Natural killer cell (primary cell): Measurements from ENCODE around the gene EIF2B5. TPM values are rescaled to one million over a fixed set of nuclear protein-coding genes. Genes with fewer than 3 reads are reported as not detected.

Source experiments
- ATAC-seq, 3 donors: fragments of 150-1000 bp in 2 of 3; fragments of 200-7000 bp in 1 of 3; cut with Tn5 transposase; 1 replicate in 1 of 3; 2 replicates in 2 of 3; pipeline ENCODE4 v1.10.0; 2021; ENCODE audit warnings: mild to moderate bottlenecking in 2 of 3, moderate library complexity in 2 of 3
- DNase-seq, 2 donors: peaks; one replicate each; pipeline versions ENCODE4 v3.0.0 to v3.0.0-alpha.2; 2013 to 2021; ENCODE audit warnings: mixed read lengths in 1 of 2
- H3K27ac ChIP-seq: one replicate; pipeline ENCODE4 v1.5.1; 2013; ENCODE audit warnings: mild to moderate bottlenecking, low read length
- H3K27me3 ChIP-seq: one replicate; pipeline ENCODE4 v1.6.1; 2013; ENCODE audit warnings: low read length; ENCODE audit not compliant: control insufficient read depth, insufficient read depth
- H3K36me3 ChIP-seq: one replicate; pipeline ENCODE4 v1.6.1; 2013; ENCODE audit warnings: low read length; ENCODE audit not compliant: control insufficient read depth, insufficient read depth
- H3K4me1 ChIP-seq: one replicate; pipeline ENCODE4 v1.6.1; 2013; ENCODE audit warnings: low read length; ENCODE audit not compliant: control insufficient read depth, insufficient read depth
- H3K4me3 ChIP-seq: one replicate; pipeline ENCODE4 v1.5.1; 2013; ENCODE audit warnings: low read length
- H3K9me3 ChIP-seq: one replicate; pipeline ENCODE4 v1.6.1; 2013; ENCODE audit warnings: low read length; ENCODE audit not compliant: control insufficient read depth, insufficient read depth
- H3K27ac Mint-ChIP-seq, 2 donors: one replicate each; pipeline ENCODE4 v1.8.0; 2022; ENCODE audit warnings: mild to moderate bottlenecking in 2 of 2, mixed read lengths in 2 of 2, moderate library complexity in 1 of 2
- H3K27me3 Mint-ChIP-seq, 2 donors: one replicate each; pipeline ENCODE4 v1.8.0; 2022; ENCODE audit warnings: low read depth in 2 of 2, mixed read lengths in 2 of 2
- H3K36me3 Mint-ChIP-seq: one replicate; pipeline ENCODE4 v1.8.0; 2022; ENCODE audit warnings: mixed read lengths
- H3K4me1 Mint-ChIP-seq, 2 donors: one replicate each; pipeline ENCODE4 v1.8.0; 2022; ENCODE audit warnings: mixed read lengths in 2 of 2
- H3K4me3 Mint-ChIP-seq: one replicate; pipeline ENCODE4 v1.8.0; 2022; ENCODE audit warnings: mild to moderate bottlenecking, moderate library complexity, mixed read lengths
- H3K9me3 Mint-ChIP-seq, 2 donors: one replicate each; pipeline ENCODE4 v1.8.0; 2022; ENCODE audit warnings: mixed read lengths in 2 of 2
- WGBS: methylation state at CpG from one replicate; pipeline ENCODE4 v1.1.7; 2013; ENCODE audit warnings: missing lambda C conversion rate; ENCODE audit not compliant: insufficient coverage; 5-methylcytosine and 5-hydroxymethylcytosine counted together
- intact Hi-C: fragments of 100-400 bp; cut with micrococcal nuclease; formaldehyde crosslinking; loops from one replicate; pipeline ENCODE4 v1.14.2; 2022
- total RNA-seq, 4 donors: library from RNA; stranded (reverse); fragments of 120-200 nt in 1 of 4; gene quantifications; one replicate each; pipeline versions ENCODE4 v1.2.3 to v1.2.4, GENCODE V29; 2013 to 2022
- TF ChIP-seq, protein P1 (sequence below): fragments of 200-600 bp; IDR thresholded peaks from one replicate; pipeline ENCODE4 v1.8.0; 2022; ENCODE audit warnings: antibody characterized with exemption

Gene EIF2B5
- total RNA-seq, 3 donors from 2014 or later (not counting 1 experiment from before 2014, with no cell fraction given): 44.5 to 59.4 (median 54.8) TPM

DNA sequence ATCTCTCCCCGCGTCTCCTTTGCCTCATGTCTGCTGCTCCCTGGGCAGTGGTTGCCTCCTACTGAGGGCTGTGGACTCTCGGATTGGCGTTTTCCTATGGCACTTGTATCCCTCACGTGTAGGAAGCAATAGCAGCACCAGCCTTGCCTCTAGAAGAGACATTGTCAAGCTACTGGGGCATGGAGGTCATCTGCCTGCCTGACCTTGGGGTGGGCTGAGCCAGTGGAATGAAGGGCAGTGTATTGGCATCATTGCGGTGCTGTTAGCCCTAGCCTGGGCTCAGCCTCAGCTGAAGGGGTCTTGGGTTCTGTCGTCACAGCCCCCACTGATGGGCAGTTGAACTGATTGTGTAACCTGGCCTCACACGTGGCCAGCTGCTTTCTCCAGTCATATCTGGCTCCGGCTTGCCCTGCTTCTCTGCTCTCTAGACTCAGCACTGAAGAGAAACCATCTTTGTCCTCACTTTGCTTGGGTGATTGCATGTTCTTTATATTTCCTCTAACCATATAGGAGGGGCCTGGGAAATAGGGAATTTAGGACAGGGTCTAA lies 58.9 kb downstream of the EIF2B5 start:
- H3K27me3 Mint-ChIP-seq: no peaks in the 10 kb centered on the region
- peaks cover 55% of the 10 kb centered on the region for H3K36me3 ChIP-seq

More for the DNA sequence above, 58.9 kb downstream of the EIF2B5 start:
- no peaks in the 10 kb centered on the region for H3K9me3 Mint-ChIP-seq
- no peaks in the 10 kb centered on the region for H3K9me3 ChIP-seq
- no peak for DNase-seq
- no peak overlapping the region for H3K4me3 ChIP-seq
- intact Hi-C loops: no loop called here
- H3K36me3 Mint-ChIP-seq: peaks cover 17% of the 10 kb centered on the region
- no peak overlapping the region for H3K4me3 Mint-ChIP-seq
- H3K27me3 ChIP-seq: no peaks in the 10 kb centered on the region
- TF ChIP-seq, protein P1, sequence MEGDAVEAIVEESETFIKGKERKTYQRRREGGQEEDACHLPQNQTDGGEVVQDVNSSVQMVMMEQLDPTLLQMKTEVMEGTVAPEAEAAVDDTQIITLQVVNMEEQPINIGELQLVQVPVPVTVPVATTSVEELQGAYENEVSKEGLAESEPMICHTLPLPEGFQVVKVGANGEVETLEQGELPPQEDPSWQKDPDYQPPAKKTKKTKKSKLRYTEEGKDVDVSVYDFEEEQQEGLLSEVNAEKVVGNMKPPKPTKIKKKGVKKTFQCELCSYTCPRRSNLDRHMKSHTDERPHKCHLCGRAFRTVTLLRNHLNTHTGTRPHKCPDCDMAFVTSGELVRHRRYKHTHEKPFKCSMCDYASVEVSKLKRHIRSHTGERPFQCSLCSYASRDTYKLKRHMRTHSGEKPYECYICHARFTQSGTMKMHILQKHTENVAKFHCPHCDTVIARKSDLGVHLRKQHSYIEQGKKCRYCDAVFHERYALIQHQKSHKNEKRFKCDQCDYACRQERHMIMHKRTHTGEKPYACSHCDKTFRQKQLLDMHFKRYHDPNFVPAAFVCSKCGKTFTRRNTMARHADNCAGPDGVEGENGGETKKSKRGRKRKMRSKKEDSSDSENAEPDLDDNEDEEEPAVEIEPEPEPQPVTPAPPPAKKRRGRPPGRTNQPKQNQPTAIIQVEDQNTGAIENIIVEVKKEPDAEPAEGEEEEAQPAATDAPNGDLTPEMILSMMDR: no peak
- no peak for ATAC-seq
- no peak overlapping the region for H3K27ac ChIP-seq
- H3K27ac Mint-ChIP-seq: no peak overlapping the region
- no peaks in the 10 kb centered on the region for H3K4me1 Mint-ChIP-seq
- no peaks in the 10 kb centered on the region for H3K4me1 ChIP-seq
- WGBS: 97% methylated on average over 9 of the region's 9 CpGs

Other genes with a start within 250 kb of the EIF2B5 start
- 10 to 100 TPM; 15.6 to 32.5 (median 27.1) TPM for gene ABCC5, start 117.5 kb upstream of the EIF2B5 start, total RNA-seq
- gene HTR3D, start 103.6 kb upstream of the EIF2B5 start, total RNA-seq: not detected
- not detected for gene HTR3C, start 82.3 kb upstream of the EIF2B5 start, total RNA-seq
- gene HTR3E, start 38.3 kb upstream of the EIF2B5 start, total RNA-seq: not detected
- gene DVL3, start 20.0 kb downstream of the EIF2B5 start, total RNA-seq: 10 to 100 TPM; 59.1 to 77.5 (median 59.7) TPM
- 100 to 1,000 TPM; 157 to 188 (median 168) TPM for gene AP2M1, start 39.5 kb downstream of the EIF2B5 start, total RNA-seq
- 100 to 1,000 TPM; 128 to 168 (median 157) TPM for gene ABCF3, start 50.8 kb downstream of the EIF2B5 start, total RNA-seq
- under 1 TPM in 2 of 3 donors, not detected in 1; 0.14 to 0.23 TPM for gene VWA5B2, start 94.2 kb downstream of the EIF2B5 start, total RNA-seq
- gene ALG3, start 113.6 kb downstream of the EIF2B5 start, total RNA-seq: 10 to 100 TPM; 18.4 to 21.8 (median 20.4) TPM
- gene EEF1AKMT4, start 114.3 kb downstream of the EIF2B5 start, total RNA-seq: under 1 TPM; 0.73 to 0.80 (median 0.79) TPM
- gene CAMK2N2, start 126.2 kb downstream of the EIF2B5 start, total RNA-seq: under 1 TPM in 2 of 3 donors, not detected in 1; 0.71 to 0.82 TPM
- not detected for gene ECE2, start 140.7 kb downstream of the EIF2B5 start, total RNA-seq
- 100 to 1,000 TPM; 218 to 237 (median 231) TPM for gene PSMD2, start 163.9 kb downstream of the EIF2B5 start, total RNA-seq
- gene EIF4G1, start 179.2 kb downstream of the EIF2B5 start, total RNA-seq: 100 to 1,000 TPM; 220 to 235 (median 227) TPM
- 1 to 10 TPM; 6.9 to 8.8 (median 8.5) TPM for gene FAM131A, start 202.2 kb downstream of the EIF2B5 start, total RNA-seq
- gene CLCN2, start 226.2 kb downstream of the EIF2B5 start, total RNA-seq: 1 to 10 TPM; 7.8 to 8.2 (median 8.1) TPM
- 10 to 100 TPM; 33.0 to 49.8 (median 41.1) TPM for gene POLR2H, start 226.4 kb downstream of the EIF2B5 start, total RNA-seq
- not detected for gene THPO, start 242.8 kb downstream of the EIF2B5 start, total RNA-seq
- under 1 TPM in 1 of 3 donors, not detected in 2; 0.78 TPM for gene CHRD, start 244.7 kb downstream of the EIF2B5 start, total RNA-seq